AG04450 (cell line): Measurements from ENCODE around the gene PXDC1. TPM values are rescaled to one million over a fixed set of nuclear protein-coding genes. Genes with fewer than 3 reads are reported as not detected.
"Not testable (repeated sequence)": the region's sequence is repeated elsewhere in the genome, so short reads cannot be mapped to it uniquely, and the experiment has no call there.

Experiments used
- CTCF ChIA-PET: fragments of 300-600, 350-600 bp; formaldehyde crosslinking; extraction: SDS; loops from one replicate; lab custom pipeline; 2022; ENCODE audit warnings: antibody characterized with exemption, inconsistent platforms; lab: Charles Lee
- POLR2A ChIA-PET: fragments of 350-600 bp; formaldehyde crosslinking; extraction: SDS; loops from one replicate; lab custom pipeline; 2021; ENCODE audit warnings: antibody characterized with exemption, inconsistent platforms; lab: Yijun Ruan, JAX
- DNase-seq: peaks from one replicate; pipeline ENCODE4 v3.0.0-alpha.2; 2011; ENCODE audit warnings: low read depth, low spot score
- H3K27ac ChIP-seq: one replicate; pipeline ENCODE4 v1.5.1; 2012; ENCODE audit warnings: low read depth, low read length, control low read depth
- H3K27me3 ChIP-seq: one replicate; pipeline ENCODE4 v1.6.0; 2012; ENCODE audit warnings: low read length; ENCODE audit not compliant: control insufficient read depth, insufficient read depth
- H3K4me3 ChIP-seq: 2 replicates; pipeline ENCODE4 v1.5.1; 2011; ENCODE audit warnings: mild to moderate bottlenecking, low read depth, low read length, control low read depth
- H3K9me3 ChIP-seq: 2 replicates; pipeline ENCODE4 v1.5.1; 2012; ENCODE audit warnings: low read length; ENCODE audit not compliant: control insufficient read depth, insufficient read depth
- CTCF ChIP-seq: IDR thresholded peaks from 2 replicates; pipeline ENCODE4 v1.5.1; 2011; ENCODE audit warnings: low read depth, low read length, control low read depth, inconsistent platforms
- polyA plus RNA-seq: library from polyadenylated mRNA; depleted of rRNA; stranded (reverse); fragments of >200 nt; gene quantifications from 2 replicates; pipeline ENCODE4 v1.2.3, GENCODE V29; 2011

Gene PXDC1
- polyA plus RNA-seq, 1 experiment = 13.5 TPM

DNA sequence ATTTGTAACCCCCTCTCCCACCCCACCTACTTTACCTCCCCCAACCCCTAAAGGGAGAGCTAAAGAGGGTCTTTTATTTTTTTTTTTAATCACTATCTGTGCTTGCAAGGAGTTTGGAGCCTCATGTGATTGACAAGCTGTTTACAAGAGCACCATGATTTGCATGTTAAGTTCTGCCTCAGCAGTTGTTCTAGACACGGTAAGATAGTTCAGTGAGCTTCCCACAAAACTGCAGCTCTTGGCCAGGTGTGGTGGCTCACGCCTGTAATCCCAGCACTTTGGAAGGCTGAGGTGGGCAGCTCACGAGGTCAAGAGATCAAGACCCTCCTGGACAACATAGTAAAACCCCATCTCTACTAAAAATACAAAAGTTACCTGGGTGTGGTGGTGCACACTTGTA, 5.0 kb upstream of the PXDC1 start:
- DNase-seq = no peak
- no peak for TF ChIP-seq CTCF
- no peak overlapping the region for H3K4me3 ChIP-seq
- CTCF ChIA-PET = interaction anchor here (0.6 to 3.5 kb wide), 4 partner anchors 92 to 496 kb away, joined by 3 to 14 read pairs (median 5); partner anchors contain the start of gene FAM50B
- no peaks in the 10 kb centered on the region for H3K27me3 ChIP-seq
- peaks cover 3% of the 10 kb centered on the region; the same call in 1 of the 2 replicates for H3K9me3 ChIP-seq
- POLR2A ChIA-PET = interaction anchor here (0.7 kb wide), 1 partner anchor 35 kb away, joined by 8 read pairs; no protein-coding TSS in a partner anchor
- H3K27ac ChIP-seq = no peak overlapping the region

DNA sequence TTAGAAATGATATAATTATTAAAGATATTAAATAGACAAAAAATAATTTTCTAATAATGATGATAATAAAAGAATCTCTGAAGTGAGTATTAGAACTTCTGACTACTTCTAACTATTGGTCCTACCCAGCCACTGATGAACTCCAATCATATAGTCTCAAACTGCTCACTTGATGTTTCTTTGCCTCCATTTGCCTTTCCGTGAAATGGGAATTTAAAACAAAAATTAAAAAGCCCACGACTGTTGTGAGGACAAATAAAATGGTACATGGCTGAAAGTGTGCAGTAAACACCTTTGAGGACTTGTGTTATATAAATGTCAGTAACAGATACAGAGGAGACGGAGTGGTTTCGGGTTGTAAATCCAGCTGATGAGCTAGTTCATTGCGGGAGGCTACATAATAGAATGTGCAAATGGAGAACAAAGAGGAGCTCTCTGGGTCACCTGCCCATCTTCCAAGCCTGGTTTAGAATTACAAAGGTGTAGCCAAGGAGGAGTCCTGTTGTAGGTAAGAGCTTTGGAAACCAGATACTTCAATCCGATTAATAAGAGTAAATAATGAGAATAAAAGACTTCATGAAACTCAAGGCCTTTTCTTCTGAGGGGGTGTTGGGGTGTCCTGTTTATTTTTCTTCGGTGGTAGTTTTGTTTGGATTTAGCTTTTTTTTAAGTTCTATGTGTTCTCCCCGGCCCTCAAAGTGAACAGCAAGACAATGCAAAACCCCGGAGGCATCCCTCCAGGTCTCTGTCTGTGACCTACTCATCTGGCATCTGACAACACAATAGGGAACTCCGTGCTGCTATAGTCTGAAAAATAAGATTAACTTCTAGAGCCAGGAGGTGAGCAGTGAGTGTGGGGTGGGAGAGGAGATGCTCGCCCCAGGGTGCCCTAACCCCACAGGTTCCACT, 4.4 kb upstream of the PXDC1 start:
- TF ChIP-seq CTCF = no peak
- peaks cover 3% of the 10 kb centered on the region; the same call in 1 of the 2 replicates for H3K9me3 ChIP-seq
- no peak for DNase-seq
- H3K4me3 ChIP-seq = no peak overlapping the region
- POLR2A ChIA-PET = interaction anchor here (0.7 kb wide), 1 partner anchor 36 kb away, joined by 8 read pairs; no protein-coding TSS in a partner anchor
- H3K27ac ChIP-seq = no peak overlapping the region
- CTCF ChIA-PET = interaction anchor here (0.5 to 3.5 kb wide), 6 partner anchors 10 to 495 kb away, joined by 3 to 14 read pairs (median 3); partner anchors contain the start of gene FAM50B
- H3K27me3 ChIP-seq = no peaks in the 10 kb centered on the region

DNA sequence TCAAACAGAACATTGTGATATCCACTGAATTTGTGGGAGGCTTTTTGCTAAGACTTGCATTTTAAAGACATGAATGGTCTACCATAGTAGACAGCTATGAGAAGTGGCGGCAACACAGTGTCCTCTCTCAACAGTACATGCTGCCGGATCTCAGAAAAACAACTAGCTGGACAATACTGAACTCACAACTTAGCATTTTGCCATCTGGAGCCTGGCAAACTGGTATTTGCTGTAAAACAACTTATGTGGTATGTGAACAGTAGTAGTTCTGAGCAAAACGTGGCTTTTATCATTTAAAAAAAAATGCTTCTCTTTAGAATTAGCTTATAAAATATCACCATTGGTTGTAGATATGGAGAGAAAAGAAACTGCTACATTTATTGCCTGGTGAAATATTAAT, 3.3 kb upstream of the PXDC1 start:
- Histone ChIP-seq H3K9me3 (peaks cover 3% of the 10 kb centered on the region; the same call in 1 of the 2 replicates), H3K27ac (no peak overlapping the region), H3K27me3 (no peaks in the 10 kb centered on the region), H3K4me3 (no peak overlapping the region)
- no peak for TF ChIP-seq CTCF
- no peak for DNase-seq
- ChIA-PET CTCF (interaction anchor here (2.1 to 3.5 kb wide), 2 partner anchors 94 to 133 kb away, joined by 7 to 14 read pairs; partner anchors contain the start of gene FAM50B), POLR2A (no interaction called here)

DNA sequence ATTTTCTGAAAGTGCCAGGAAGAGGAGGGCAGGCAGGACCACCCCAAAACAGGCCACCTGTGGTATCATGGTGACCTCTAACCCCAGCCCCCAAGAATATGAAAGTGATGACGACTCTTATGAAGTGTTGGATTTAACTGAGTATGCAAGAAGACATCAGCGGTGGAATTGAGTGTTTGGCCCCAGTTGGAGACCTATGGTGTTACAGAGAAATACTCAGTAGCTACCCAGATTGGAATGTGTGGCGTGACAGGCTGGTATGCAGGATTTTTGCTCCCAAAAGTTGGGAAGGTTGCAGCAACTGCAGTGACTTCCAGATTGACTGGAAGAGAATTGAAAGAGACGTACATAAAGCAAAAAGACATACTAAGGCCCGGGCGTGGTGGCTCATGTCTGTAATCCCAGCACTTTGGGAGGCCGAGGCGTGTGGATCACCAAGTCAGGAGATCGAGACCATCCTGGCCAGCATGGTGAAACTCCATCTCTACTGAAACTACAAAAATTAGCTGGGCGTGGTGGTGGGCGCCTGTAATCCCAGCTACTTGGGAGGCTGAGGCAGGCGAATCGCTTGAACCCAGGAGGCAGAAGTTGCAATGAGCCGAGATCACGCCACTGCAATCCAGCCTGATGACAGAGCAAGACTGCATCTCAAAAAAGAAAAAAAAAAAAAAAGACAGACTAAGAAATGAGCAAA, 2.7 kb upstream of the PXDC1 start:
- not testable (repeated sequence) for DNase-seq, H3K9me3 ChIP-seq, H3K27me3 ChIP-seq, H3K4me3 ChIP-seq, H3K27ac ChIP-seq
- CTCF ChIA-PET = interaction anchor here (0.7 to 3.5 kb wide), 2 partner anchors 95 to 226 kb away, joined by 6 to 14 read pairs; partner anchors contain the start of gene FAM50B
- POLR2A ChIA-PET = interaction anchor here (0.6 kb wide), 2 partner anchors 261 to 797 kb away, joined by 3 to 4 read pairs; no protein-coding TSS in a partner anchor

GRCh38 chr6:3753228-3753835, 1.8 kb upstream of the PXDC1 start:
- CTCF ChIA-PET = interaction anchor here (1.5 to 3.5 kb wide), 2 partner anchors 96 to 225 kb away, joined by 5 to 14 read pairs; partner anchors contain the start of gene FAM50B
- peaks cover 2% of the 10 kb centered on the region; the same call in 1 of the 2 replicates for H3K9me3 ChIP-seq
- H3K27me3 ChIP-seq = no peaks in the 10 kb centered on the region
- POLR2A ChIA-PET = interaction anchor here (0.6 kb wide), 2 partner anchors 44 to 261 kb away, joined by 4 read pairs; no protein-coding TSS in a partner anchor
- no peak for TF ChIP-seq CTCF
- H3K27ac ChIP-seq = no peak overlapping the region
- H3K4me3 ChIP-seq = no peak overlapping the region
- no peak for DNase-seq
